AG04449 (cell line): ENCODE data around the gene TM9SF1.

ENCODE experiments used
- CTCF ChIA-PET: fragments of 350-600 bp; formaldehyde crosslinking; extraction: SDS; loops from one replicate; lab custom pipeline; 2021; ENCODE audit warnings: antibody characterized with exemption; lab: Yijun Ruan, JAX
- POLR2A ChIA-PET: fragments of 400-600, 350-600 bp; formaldehyde crosslinking; extraction: SDS; loops from one replicate; lab custom pipeline; 2020; ENCODE audit warnings: antibody characterized with exemption, inconsistent platforms; lab: Yijun Ruan, JAX
- DNase-seq: peaks from one replicate; pipeline ENCODE4 v3.0.0-alpha.2; 2010; ENCODE audit warnings: low read depth, low spot score
- H3K4me3 ChIP-seq: 2 replicates; pipeline ENCODE4 v1.5.1; 2011; ENCODE audit warnings: low read depth, mild to moderate bottlenecking, control low read depth, low read length
- CTCF ChIP-seq: IDR thresholded peaks from one replicate; pipeline ENCODE4 v1.5.1; 2011; ENCODE audit warnings: mild to moderate bottlenecking, moderate library complexity, low read length, control low read depth, inconsistent platforms; ENCODE audit not compliant: insufficient read depth; ENCODE audit errors: missing control alignments

Gene TM9SF1

GRCh38 chr14:24198814-24199524, 3.7 kb upstream of the TM9SF1 start:
- no peak for DNase-seq
- CTCF ChIA-PET, result interaction anchor here (1.1 to 1.6 kb wide), 2 partner anchors 38 to 109 kb away, joined by 4 read pairs; partner anchors contain the start of genes CIDEB and IRF9
- no peak for TF ChIP-seq CTCF
- no peak overlapping the region for H3K4me3 ChIP-seq
- POLR2A ChIA-PET, result no interaction called here

DNA sequence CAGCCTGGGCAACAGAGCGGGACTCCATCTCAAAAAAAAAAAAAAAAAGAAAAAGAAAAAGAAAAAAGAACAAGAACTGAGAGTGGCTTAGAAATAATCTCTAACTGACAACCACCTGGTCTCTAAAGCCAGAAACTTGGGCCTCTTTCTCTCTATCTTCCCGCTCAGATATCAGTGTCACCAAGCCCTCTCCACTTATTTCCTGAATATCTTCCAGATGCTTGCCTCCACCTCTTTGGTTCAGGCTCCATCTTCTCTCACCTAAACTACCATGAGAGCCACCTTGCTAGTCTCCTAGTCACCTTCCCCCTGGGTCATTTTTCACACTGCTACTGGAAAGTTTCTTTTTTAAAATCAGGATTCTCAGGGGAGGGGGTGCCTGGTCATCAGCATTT, 1.8 kb upstream of the TM9SF1 start:
- ChIA-PET POLR2A (no interaction called here), CTCF (interaction anchor here (1.9 to 2.2 kb wide), 2 partner anchors 36 to 139 kb away, joined by 7 to 9 read pairs; partner anchors contain the start of gene IRF9)
- no peak for DNase-seq
- TF ChIP-seq CTCF, result no peak
- peak overlapping the region; percentile 3; the same call in 1 of the 2 replicates for H3K4me3 ChIP-seq

GRCh38 chr14:24196071-24197055, 1.1 kb upstream of the TM9SF1 start:
- ChIA-PET CTCF (interaction anchor here (1.0 to 3.4 kb wide), 7 partner anchors 10 to 138 kb away, joined by 3 to 21 read pairs (median 6); partner anchors contain the start of genes DHRS1, IRF9, MDP1 and NOP9), POLR2A (interaction anchor here (0.8 to 2.4 kb wide), 10 partner anchors 10 to 101 kb away, joined by 3 to 26 read pairs (median 4); partner anchors contain the start of genes CHMP4A, DCAF11, GMPR2 and NEDD8)
- peak overlapping the region; percentile 92 for H3K4me3 ChIP-seq
- DNase-seq, result no peak
- TF ChIP-seq CTCF, result no peak

GRCh38 chr14:24194873-24195185, 412 bp downstream of the TM9SF1 start:
- H3K4me3 ChIP-seq, result peak overlapping the region; percentile 92
- CTCF ChIA-PET, result interaction anchor here (1.1 to 3.4 kb wide), 5 partner anchors 103 to 139 kb away, joined by 3 to 21 read pairs (median 3); partner anchors contain the start of genes CIDEB, DHRS1 and NOP9
- POLR2A ChIA-PET, result interaction anchor here (0.8 to 2.4 kb wide), 3 partner anchors 8 to 18 kb away, joined by 4 to 26 read pairs (median 4); partner anchors contain the start of gene CHMP4A
- DNase-seq, result no peak
- TF ChIP-seq CTCF, result no peak

GRCh38 chr14:24194186-24194872, 912 bp downstream of the TM9SF1 start:
- ChIA-PET CTCF (interaction anchor here (1.1 to 3.4 kb wide), 4 partner anchors 104 to 139 kb away, joined by 3 to 21 read pairs (median 3); partner anchors contain the start of genes CIDEB, DHRS1 and NOP9), POLR2A (interaction anchor here (1.3 to 2.4 kb wide), 2 partner anchors 9 to 19 kb away, joined by 4 to 26 read pairs; partner anchors contain the start of gene CHMP4A)
- H3K4me3 ChIP-seq, result peak overlapping the region; percentile 92
- TF ChIP-seq CTCF, result no peak
- no peak for DNase-seq
